ENCODE measurements around the gene C12orf56.

Gene C12orf56

DNA sequence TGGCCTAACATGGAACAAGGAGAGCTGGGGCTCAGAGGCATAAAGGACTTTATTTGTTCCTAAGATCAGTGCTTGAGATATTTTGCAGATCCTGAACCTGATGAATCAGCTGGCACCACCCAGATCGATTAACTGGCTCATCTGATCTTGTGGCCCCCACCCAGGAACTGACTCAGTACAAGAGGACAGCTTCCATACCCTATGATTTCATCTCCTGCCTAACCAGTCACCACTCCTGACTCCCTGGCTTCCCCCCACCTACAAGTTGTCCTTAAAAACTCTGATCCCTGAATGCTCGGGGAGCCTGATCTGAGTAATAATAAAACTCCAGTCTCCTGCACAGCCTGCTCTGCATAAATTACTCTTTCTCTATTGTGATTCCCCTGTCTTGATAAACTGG is 5.1 kb downstream of the C12orf56 start:
- TF ChIP-seq FOXP2 (optimal IDR thresholded peaks at IDR 0.05; ENCODE audit: borderline replicate concordance, extremely low read depth, extremely low read length, insufficient read depth), result no peak
- no peak for TF ChIP-seq POLR2AphosphoS5 (IDR thresholded peaks at IDR 0.05; ENCODE audit: low read depth, low read length)
- no peak for TF ChIP-seq SIN3A (IDR thresholded peaks at IDR 0.05; ENCODE audit: borderline replicate concordance, insufficient read depth, low read length)
- TF ChIP-seq, protein P1, sequence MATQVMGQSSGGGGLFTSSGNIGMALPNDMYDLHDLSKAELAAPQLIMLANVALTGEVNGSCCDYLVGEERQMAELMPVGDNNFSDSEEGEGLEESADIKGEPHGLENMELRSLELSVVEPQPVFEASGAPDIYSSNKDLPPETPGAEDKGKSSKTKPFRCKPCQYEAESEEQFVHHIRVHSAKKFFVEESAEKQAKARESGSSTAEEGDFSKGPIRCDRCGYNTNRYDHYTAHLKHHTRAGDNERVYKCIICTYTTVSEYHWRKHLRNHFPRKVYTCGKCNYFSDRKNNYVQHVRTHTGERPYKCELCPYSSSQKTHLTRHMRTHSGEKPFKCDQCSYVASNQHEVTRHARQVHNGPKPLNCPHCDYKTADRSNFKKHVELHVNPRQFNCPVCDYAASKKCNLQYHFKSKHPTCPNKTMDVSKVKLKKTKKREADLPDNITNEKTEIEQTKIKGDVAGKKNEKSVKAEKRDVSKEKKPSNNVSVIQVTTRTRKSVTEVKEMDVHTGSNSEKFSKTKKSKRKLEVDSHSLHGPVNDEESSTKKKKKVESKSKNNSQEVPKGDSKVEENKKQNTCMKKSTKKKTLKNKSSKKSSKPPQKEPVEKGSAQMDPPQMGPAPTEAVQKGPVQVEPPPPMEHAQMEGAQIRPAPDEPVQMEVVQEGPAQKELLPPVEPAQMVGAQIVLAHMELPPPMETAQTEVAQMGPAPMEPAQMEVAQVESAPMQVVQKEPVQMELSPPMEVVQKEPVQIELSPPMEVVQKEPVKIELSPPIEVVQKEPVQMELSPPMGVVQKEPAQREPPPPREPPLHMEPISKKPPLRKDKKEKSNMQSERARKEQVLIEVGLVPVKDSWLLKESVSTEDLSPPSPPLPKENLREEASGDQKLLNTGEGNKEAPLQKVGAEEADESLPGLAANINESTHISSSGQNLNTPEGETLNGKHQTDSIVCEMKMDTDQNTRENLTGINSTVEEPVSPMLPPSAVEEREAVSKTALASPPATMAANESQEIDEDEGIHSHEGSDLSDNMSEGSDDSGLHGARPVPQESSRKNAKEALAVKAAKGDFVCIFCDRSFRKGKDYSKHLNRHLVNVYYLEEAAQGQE (IDR thresholded peaks at IDR 0.05; ENCODE audit: insufficient read depth in 1 of 2, low read depth in 2 of 2, low read length in 2 of 2), result no peak
- TF ChIP-seq TAF1 (IDR thresholded peaks at IDR 0.05; ENCODE audit: borderline replicate concordance, insufficient read depth, low read length), result no peak

DNA sequence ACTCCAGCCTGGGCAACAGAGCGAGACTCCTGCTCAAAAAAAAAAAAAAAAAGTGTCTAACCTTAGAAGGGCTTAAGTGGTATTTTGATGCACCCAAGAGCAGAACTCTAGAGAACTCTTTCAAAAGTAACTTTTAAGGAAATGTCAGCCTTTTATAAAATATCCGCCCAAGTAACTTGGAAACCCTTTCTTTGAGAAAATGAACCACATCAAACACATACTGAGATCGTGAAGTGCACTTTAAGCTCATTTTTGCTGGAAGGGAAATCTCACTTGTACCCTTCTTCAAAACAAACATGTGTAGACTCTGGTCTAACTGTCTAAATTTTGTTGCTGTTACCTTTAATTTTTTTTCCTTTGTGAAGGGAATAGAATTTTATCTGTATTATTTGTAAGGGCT is 5.5 kb downstream of the C12orf56 start:
- TF ChIP-seq SIN3A (IDR thresholded peaks at IDR 0.05; ENCODE audit: borderline replicate concordance, insufficient read depth, low read length) (no peak), POLR2AphosphoS5 (IDR thresholded peaks at IDR 0.05; ENCODE audit: low read depth, low read length) (no peak), FOXP2 (optimal IDR thresholded peaks at IDR 0.05; ENCODE audit: borderline replicate concordance, extremely low read depth, extremely low read length, insufficient read depth) (no peak), TAF1 (IDR thresholded peaks at IDR 0.05; ENCODE audit: borderline replicate concordance, insufficient read depth, low read length) (no peak)
- TF ChIP-seq, protein P1 (IDR thresholded peaks at IDR 0.05; ENCODE audit: insufficient read depth in 1 of 2, low read depth in 2 of 2, low read length in 2 of 2), result no peak

DNA sequence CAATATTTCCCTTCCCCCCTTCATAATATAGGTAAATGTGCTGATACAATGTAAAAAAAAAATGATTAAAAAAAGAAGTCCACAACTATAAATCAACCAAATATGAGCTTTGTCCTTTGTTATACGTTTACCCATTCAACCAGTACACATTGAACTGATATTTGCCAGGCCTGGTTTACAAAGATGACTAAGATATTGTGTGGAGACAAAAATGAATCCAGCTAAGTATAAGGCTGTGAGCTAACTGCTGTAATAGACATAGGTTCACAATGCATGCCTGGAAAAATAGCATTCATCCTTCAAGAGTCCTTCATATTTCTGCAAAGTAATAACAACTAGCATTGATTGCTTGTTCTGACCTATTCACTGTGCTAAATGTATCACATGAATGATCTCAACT is 6.9 kb downstream of the C12orf56 start:
- TF ChIP-seq, protein P1 (IDR thresholded peaks at IDR 0.05; ENCODE audit: insufficient read depth in 1 of 2, low read depth in 2 of 2, low read length in 2 of 2), result no peak
- no peak for TF ChIP-seq TAF1 (IDR thresholded peaks at IDR 0.05; ENCODE audit: borderline replicate concordance, insufficient read depth, low read length)

DNA sequence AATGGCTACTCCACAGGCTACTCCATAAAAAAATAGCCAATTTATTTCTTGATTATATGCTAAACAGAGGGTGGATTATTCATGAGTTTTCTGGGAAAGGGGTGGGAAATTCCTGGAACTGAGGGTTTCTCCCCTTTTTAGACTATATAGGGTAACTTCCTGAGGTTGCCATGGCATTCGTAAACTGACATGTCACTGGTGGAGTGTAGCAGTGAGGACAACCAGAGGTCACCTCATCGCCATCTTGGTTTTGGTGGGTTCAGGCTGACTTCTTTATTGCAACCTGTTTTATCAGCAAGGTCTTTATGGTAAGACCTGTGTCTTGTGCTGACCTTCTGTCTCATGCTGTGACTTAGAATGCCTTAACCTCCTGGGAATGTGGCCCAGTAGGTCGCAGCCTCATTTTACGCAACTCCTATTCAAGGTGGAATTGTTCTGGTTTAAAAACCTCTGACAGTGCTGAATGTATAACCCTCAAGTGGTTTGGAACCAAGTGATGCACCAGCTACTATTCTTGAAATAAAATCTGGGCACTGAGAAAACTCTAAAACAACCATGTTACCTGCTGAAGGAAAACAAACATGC is 27.7 kb downstream of the C12orf56 start:
- TF ChIP-seq, protein P1 (IDR thresholded peaks at IDR 0.05; ENCODE audit: insufficient read depth in 1 of 2, low read depth in 2 of 2, low read length in 2 of 2), result no peak
- no peak for TF ChIP-seq FOXP2 (optimal IDR thresholded peaks at IDR 0.05; ENCODE audit: borderline replicate concordance, extremely low read depth, extremely low read length, insufficient read depth)

DNA sequence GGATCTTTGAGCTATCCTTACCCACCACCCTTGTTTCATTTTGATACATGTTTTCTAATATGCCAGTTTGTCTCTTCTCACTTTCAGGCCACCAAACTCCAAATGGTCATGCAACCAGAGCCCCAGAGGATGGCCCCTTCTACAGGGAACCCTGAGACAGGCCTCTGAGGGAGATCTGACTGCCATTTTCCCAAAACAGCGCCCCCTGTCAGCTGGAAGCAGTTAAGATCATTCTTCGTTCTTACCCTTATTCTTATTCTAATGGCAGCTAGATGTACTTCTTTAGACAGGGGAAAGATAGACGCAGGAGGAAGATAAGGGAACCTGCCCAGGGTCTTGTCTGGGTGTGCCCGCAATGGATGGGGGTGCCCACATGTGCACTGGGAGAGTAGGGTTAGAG is 38.4 kb downstream of the C12orf56 start:
- no peak for TF ChIP-seq FOXP2 (optimal IDR thresholded peaks at IDR 0.05; ENCODE audit: borderline replicate concordance, extremely low read depth, extremely low read length, insufficient read depth)
- no peak for TF ChIP-seq POLR2AphosphoS5 (IDR thresholded peaks at IDR 0.05; ENCODE audit: low read depth, low read length)
- no peak for TF ChIP-seq TAF1 (IDR thresholded peaks at IDR 0.05; ENCODE audit: borderline replicate concordance, insufficient read depth, low read length)
- no peak for TF ChIP-seq SIN3A (IDR thresholded peaks at IDR 0.05; ENCODE audit: borderline replicate concordance, insufficient read depth, low read length)
- TF ChIP-seq, protein P1 (IDR thresholded peaks at IDR 0.05; ENCODE audit: insufficient read depth in 1 of 2, low read depth in 2 of 2, low read length in 2 of 2), result no peak

Measured in PFSK-1 (cell line).